Measurements from ENCODE around the gene ABCA8. TPM values are rescaled to one million over a fixed set of nuclear protein-coding genes. Genes with fewer than 3 reads are reported as not detected.
"Not testable (repeated sequence)": the region's sequence is repeated elsewhere in the genome, so short reads cannot be mapped to it uniquely, and the experiment has no call there.

ABCA8 gene
- polyA plus RNA-seq, 1 donor: 51.5 TPM

GRCh38 chr17:68829211-68829610 lies 126.0 kb downstream of the ABCA8 start:
- DNase-seq: no peak

DNA sequence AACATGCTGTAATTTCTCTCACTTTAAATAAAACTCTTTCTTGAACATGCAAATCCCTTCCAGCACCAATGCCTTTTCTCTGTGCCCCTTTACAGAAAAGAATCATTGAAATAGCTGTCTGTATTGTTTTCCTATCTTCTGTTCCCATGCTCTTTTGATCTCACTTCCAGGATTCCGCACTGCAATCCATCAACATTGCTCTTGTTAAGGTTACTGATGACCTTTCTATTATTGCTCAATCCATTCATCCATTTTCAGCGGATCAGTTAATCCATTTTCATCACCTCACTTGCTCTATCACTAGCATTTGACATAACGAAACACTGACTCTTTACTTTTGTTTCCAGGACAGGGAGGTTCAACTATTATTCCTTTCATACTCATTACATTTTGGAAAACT lies 130.5 kb downstream of the ABCA8 start:
- DNase-seq: no peak

DNA sequence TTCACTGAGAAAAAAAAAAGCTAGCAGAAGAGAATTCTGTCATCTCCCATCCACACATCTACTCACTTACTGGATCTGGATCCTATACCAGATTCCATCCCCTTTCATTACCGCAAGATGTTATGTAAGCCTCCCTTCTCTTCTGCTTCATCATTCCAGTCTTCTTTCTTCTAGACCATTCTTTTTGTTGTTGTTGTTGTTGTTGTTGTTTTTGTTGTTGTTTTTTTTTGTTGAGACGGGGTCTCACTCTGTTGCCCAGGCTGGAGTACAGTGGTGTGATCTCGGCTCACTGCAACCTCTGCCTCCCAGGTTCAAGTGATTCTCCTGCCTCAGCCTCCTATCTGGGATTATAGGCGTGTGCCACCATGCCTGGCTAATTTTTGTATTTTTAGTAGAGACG lies 131.0 kb downstream of the ABCA8 start:
- DNase-seq: not testable (repeated sequence)

DNA sequence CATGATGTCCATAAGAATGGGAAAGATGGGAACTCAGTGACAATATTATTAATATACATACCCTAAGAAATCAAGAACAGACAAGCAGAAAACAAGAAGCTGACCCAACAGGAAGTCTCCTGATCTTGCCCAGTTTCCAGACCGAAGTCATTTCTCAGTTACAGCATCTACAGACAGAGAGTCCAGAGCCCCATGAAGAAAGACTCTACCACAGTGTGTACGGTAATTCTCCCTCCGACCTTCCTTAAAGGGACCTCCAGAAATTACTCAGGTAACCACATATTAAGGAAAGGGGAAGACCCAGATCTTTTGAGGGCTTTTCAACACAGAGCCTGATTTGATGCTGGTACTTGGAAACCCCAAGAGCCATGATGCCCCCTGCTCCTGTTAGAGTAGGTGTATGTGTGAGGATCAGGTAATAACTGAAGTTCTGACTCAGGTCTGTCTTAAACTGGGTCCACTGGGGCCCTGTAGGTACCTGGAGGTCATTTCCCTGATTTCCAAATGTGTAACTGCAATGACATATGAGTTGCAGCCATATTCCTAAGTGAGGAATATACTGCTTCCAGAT lies 132.4 kb downstream of the ABCA8 start:
- DNase-seq: no peak

DNA sequence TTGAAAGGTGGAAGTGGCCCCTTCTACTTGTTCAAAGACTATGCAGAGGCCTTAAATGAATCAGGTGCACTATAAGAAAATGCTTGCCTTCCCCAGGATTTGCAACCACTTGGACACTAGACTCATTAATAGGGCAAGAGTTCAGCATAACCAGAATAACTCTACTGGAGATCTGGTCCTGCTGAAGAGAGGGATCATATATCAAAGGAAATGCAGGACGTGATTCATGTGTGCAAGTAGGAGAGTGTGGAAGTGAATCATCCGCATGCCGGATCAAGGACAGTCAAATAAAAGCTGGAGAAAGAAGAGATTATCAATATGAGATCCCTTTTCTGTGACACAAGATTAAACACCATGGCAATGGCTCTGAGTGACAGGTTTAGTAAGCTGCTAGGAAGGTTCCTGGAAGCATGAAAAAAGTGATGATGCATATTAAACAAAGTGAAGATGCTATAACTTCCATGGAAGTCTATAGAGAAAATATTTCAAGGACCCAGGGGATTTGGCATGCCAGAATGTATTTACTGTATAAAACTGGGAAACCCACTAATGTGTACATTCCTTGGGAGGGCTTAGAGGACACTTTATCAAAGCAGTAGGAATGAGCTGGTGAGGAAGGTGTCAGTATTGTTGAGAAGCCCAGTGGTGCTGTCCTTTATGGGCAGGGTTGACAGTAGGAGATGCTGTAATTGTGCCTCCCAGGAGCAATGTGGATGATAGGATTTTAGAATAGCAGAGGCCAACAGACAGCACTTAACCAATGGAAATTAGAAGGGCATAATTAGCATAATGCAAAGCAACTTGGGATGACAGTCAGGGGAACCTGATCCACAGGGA lies 133.1 kb downstream of the ABCA8 start:
- DNase-seq: no peak

DNA sequence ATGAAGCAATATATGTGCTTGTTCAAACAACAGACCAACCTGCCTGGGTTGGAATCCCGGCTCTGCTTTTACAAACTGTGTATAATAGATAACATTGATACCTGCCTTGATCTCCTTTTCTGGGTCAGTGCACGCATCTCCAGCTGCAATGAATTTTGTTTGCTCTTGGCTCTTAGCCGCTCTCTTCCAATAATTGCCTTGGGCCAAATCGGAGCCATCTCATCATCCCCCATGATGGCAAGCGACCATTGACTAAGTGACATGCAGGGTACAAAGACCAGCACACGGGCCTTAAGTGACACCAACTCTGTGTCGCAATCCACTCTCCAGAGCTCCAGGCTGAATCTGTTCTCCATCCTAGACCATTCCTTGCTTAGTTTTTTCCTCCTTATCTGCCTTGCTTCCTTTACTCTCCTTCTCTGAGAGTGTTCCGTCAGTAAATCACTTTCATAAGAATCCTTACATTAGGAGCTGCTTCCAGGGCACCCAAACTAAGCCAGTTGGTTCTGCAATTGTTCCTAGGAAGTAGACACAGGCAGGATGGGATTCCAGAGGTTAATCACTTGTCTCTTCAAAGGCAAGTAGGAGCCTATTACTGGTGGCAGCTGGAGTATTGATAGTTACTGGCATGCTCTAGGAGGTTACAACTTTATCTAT lies 134.2 kb downstream of the ABCA8 start:
- no peak for DNase-seq

- DNase-seq: no peak
These were observed 134.7 kb downstream of the ABCA8 start for GRCh38 chr17:68820476-68820824.

GRCh38 chr17:68819465-68819864 lies 135.7 kb downstream of the ABCA8 start:
- DNase-seq: no peak

Other genes starting within 250 kb of the ABCA8 start
- gene ABCA9, start 105.5 kb upstream of the ABCA8 start, polyA plus RNA-seq (ENCODE audit: insufficient read length): 17.8 TPM
- 12.0 TPM for gene ABCA6, start 186.5 kb upstream of the ABCA8 start, polyA plus RNA-seq (ENCODE audit: insufficient read length)

Measured in hindlimb muscle (tissue), 1 donor.